DMS 273 (cell line): ENCODE data around the gene DPH1.
"Not testable (repeated sequence)": the region's sequence is repeated elsewhere in the genome, so short reads cannot be mapped to it uniquely, and the experiment has no call there.

Experiments used
- DNase-seq: peaks from one replicate; lab custom pipeline; 2025; ENCODE audit not compliant: unreplicated experiment; lab: John Stamatoyannopoulos, UW

Gene DPH1

GRCh38 chr17:2008332-2009126 is 21.4 kb upstream of the DPH1 start:
- DNase-seq = no peak

- no peak for DNase-seq
Observed at GRCh38 chr17:2009737-2010136, 20.2 kb upstream of the DPH1 start.

- no peak for DNase-seq
Observed at GRCh38 chr17:2011411-2012371, 18.3 kb upstream of the DPH1 start.

GRCh38 chr17:2012499-2012898 is 17.5 kb upstream of the DPH1 start:
- no peak for DNase-seq

GRCh38 chr17:2013220-2013993 is 16.5 kb upstream of the DPH1 start:
- not testable (repeated sequence) for DNase-seq

- DNase-seq = no peak
Observed at GRCh38 chr17:2013994-2014317, 16.0 kb upstream of the DPH1 start.

- no peak for DNase-seq
Observed at GRCh38 chr17:2015314-2015713, 14.6 kb upstream of the DPH1 start.

- DNase-seq = no peak
Observed at GRCh38 chr17:2016494-2016893, 13.5 kb upstream of the DPH1 start.

- no peak for DNase-seq
Observed at GRCh38 chr17:2017274-2017941, 12.5 kb upstream of the DPH1 start.

GRCh38 chr17:2018716-2019510 is 11.0 kb upstream of the DPH1 start:
- DNase-seq = peak; percentile 74

GRCh38 chr17:2019723-2020122 is 10.2 kb upstream of the DPH1 start:
- DNase-seq = no peak

- DNase-seq = no peak
Observed at GRCh38 chr17:2020721-2021120, 9.2 kb upstream of the DPH1 start.

GRCh38 chr17:2022647-2023240 is 7.2 kb upstream of the DPH1 start:
- no peak for DNase-seq

- DNase-seq = no peak
Observed at GRCh38 chr17:2023256-2023655, 6.7 kb upstream of the DPH1 start.

- DNase-seq = peak; percentile 82
Observed at GRCh38 chr17:2023692-2024571, 6.0 kb upstream of the DPH1 start.

GRCh38 chr17:2024572-2025219 is 5.3 kb upstream of the DPH1 start:
- peak; percentile 62 for DNase-seq

GRCh38 chr17:2025220-2025621 is 4.7 kb upstream of the DPH1 start, which contains the start of gene RTN4RL1:
TSS of gene RTN4RL1 (minus strand) at chr17:2025334. CDS start at chr17:2024865, 469 bp downstream.
- peak; percentile 91 for DNase-seq
